GM18861 (cell line): ENCODE results near the gene PXDN.

Source experiments
- ATAC-seq: cut with Tn5 transposase; IDR thresholded peaks from one replicate; pipeline ENCODE4 v1.9.1; 2021; ENCODE audit not compliant: unreplicated experiment

The PXDN gene

DNA sequence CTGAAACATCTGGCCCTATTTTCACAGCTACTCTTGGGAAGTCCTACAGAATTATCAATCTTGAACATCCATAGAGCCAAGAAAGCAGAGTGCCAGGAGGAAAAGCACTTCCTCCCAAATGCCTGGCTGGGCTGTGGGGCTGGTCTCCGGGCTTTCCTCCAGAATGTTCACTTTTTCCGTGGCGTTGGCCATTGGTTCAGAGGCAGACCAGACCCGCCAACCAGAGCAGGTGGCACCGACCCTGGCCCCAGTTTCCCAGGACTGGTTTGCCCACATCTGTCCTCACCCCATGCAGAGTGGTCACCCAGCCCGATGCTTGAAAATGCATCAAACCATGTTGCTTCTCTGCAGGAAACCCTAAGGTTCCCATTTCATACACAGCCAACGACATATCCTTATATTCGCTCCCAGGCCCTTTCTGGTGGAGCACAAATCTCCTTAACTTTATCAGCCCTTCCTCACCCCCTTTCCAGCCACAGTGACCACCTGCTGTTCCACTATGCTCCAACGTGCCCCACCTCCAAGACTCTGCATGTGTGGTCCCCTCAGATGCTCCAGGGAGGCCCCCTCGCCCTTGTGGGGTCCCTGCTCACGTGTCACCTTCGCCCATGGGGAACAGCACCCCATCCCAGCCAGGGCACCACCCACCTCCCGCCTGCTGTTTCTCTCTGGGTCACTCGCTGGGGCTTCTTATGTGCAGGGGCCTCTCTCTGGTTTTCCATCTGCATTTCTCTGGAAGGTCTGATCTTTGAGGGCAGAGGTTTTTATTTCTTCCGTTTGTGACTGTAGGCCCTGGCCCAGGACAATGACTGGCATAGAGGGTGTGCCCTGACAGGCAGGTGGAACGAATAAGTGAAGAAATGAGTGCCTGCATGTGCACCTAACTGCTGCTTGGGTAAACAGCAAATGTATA, 92.9 kb downstream of the PXDN start:
- no peak for ATAC-seq

DNA sequence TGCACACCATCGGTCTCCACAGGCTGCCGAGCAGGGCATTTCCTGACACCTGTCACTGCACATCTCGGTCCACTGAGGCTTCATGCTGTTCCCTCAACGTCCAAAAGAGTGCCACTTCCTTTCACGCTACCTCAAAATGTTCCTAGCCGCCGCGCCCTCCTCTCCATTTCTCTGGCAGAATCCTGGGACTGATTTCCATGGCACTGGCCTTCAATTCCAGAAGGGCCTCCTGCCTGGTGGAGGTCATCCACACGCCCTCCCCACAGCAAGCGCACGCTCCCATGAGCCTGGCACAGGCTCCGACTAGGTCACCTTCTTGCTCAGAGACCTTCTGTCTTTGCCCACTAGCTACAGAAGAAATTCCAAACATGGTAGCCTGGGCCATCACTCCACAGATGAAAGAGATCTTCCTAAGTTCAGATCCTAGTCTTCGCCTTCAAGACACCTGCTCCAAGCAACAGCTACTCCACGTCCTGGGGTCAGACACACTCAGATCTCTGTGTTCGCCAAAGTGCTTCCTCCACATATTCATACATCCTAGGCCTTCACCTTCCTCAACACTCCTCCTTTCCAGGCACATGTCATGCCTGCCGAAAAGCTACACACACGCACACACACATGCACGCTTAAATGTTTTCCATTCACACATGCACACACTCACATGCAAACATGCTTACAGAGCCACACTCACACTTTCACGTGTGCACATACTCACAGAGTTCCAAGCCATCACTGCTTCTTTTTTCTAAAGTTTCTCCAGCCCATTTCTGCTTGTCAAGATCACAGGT, 94.0 kb downstream of the PXDN start:
- ATAC-seq, result no peak

DNA sequence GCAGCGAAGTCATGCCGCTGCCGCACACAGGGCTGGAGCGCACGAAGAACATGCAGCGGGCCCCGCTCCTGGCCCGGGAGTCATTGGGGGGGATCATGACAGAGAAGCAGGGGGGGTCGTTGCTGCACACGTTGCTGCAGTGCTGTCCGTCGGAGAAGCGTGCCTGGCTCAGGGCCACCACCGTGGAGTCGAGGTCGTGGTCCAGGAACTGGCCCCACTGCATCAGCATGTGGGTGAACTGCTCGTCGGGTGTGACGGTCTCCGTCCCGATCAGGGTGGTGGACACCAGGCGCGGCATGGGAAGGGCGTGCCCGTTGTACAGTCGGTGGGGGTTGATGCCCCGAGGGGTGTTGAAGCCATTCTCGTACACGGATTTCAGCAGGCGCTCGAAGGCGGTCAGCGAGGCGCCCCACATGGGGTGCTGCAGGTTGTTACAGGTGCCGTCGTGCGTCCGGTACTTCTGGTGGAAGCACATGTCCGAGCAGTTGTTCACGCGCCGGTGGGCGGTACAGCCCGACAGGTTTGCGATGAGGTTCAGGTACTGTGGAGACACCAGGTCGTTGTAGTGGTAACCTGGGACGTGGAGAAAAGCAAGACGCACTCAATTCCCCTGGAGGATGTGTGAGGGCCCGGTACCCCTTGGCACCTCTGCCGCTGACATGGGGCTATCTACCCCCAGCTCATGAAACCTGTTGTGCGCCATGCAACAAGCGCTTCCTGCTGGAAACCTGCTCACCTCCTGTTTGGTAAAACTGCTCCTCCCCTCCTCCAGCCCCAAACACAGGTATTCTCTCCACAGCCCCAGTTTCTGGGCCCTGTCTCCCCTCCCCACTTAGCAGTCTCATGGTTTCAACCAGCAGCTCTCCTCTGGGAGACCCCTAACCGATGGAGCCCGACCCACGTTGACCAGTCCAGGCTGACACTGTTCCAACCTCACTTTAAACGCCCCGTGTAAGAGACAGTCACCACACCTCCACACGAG, 94.9 kb downstream of the PXDN start:
- no peak for ATAC-seq

DNA sequence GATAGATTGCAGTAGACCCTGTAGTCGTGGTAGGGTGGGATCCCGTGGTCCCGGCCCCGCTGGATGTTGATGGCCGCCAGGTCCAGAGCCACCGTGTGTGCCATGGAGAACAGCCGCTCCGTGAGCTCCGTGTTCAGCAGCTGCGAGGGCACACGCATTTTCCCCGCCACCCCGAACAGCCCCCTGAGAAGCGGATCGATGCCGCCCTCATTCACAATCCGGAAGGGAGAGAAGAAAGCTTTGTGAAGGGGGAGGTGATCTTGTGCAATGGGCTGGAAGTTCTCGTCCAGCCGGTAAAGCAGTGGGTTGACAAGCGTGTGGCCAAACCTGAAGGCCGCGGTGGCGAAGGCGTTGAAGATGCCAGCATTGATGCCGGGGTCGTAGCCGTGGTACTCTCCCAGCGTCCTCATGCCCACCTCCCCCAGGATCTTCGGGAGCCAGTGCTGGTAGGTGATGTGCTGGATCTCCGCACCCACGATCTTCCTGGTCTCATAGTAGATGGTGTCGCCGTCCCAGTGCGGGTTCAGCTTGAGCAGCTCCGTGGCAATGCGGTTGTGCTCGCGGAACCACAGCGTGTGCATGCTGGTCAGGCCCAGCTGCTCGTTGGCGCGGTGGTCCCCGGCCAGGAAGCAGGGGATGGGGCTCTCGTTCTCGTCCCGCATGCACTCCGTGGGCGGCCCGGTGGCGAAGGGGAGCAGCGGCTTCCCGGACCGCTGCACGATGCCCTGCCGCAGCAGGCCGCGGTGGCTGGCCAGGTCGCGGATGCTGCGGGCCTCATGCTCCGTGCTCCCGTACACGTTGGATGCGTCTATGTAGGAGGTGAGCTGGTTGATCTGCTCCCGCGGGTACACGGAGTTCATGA, 95.8 kb downstream of the PXDN start:
- no peak for ATAC-seq

GRCh38 chr2:1647417-1648240, 96.7 kb downstream of the PXDN start:
- no peak for ATAC-seq

DNA sequence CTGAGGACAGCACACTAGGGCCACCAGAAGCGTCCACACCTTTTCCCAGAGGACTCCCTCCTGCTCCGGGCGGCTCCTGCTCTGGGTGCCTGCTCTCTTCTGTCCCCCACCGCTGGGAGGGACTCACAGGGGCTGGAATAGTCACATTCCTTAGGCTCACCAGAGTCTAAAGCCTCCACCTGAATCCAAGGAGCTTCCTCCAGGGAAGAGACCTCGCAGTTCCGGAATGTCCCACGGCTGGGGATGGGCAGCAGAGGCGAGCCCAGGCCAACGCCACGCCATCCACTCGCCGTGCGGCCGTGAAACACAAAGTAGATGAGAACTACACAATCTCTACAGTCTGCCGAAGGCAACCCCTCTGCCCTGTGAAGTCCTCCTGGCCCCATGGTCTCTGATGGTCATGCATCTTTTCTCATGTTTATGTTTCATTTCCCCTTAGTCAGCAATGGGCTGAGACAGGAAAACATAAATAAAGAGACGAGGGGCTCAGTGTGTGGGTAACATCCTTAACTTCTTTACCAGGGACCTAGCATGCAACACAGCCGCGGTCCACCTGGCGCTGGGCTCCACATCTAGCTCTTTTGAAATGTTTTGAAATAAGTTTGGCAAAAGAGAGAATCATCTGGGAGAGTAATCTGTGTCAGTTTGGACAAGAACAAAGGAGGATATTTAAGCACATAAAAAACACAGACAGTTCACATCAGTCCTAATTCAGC, 98.4 kb downstream of the PXDN start:
- ATAC-seq, result no peak

DNA sequence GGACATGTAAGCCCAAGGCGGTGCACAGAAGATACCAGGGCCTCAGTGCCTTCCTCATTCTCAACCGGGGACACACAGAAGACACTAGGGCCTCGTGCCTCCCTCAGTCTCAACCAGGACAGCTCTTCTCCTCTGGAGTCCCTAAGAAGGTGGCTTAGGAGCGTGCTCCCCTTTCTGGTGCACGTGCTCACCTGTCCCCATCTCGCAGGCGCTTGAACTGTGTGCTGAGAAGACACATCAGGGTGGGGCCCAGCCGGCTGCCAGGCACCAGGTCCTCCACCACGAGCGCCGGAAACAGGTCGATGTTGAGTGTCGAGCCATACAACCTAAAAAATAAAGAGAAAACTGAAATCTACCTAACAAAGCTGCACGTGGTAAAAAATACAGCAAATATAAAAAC, 99.9 kb downstream of the PXDN start:
- ATAC-seq, result no peak

- ATAC-seq, result no peak
Observed at GRCh38 chr2:1642993-1643619, 101.2 kb downstream of the PXDN start.

DNA sequence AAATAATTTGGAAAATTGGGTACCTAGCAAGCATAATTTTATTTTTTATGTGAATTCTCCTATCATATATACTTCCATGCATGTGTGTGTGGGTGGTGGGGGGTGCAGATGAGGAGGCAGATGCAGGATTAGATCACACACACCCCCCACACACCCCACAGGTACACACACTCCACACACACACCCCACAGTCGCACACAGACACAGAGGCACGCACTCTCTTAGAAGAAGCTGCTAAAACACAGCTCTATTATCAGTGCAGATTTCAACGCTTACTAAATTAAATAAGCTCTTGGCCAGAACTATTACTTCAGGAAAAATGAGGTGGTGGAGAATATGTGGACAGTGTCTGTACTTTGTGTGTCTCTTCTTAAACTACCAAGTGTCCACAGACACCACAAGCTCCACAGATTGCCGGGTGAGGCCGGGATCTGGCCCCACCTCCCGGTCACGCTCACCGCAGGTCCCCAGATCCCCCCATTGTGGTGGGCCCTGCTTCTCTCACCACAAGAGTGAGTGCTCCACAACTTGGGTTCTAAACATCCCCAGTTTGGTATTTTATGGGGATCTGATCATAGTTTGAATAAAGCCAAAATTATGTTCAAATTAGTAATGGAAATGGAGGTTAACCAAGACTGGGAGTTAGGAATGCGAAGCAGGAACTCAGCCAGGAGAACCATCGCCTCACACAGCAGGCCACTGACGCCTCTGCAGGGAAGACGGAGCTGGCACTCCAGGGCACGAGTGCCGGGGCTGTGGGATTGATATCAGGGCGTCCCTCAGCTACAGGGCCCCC, 102.1 kb downstream of the PXDN start:
- no peak for ATAC-seq

DNA sequence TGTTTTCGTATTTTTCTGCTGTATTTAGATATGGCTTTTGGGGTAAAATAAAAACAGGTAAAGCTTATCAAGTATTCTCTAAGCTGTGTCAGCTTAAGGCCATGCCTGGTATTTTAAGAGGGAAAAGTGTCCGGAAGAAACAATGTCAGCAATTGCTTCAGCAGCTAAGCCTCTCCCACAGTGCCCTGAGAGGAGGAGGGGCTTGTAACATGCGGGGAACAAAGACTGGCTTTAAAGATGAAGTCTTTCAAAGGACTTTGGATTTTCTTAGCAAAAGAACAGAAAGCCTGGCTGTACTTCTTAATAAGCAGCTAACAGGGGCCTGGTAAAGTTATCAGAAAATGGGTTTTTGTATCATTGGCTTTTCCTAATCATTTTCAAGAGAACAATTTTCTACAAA, 102.8 kb downstream of the PXDN start:
- no peak for ATAC-seq

DNA sequence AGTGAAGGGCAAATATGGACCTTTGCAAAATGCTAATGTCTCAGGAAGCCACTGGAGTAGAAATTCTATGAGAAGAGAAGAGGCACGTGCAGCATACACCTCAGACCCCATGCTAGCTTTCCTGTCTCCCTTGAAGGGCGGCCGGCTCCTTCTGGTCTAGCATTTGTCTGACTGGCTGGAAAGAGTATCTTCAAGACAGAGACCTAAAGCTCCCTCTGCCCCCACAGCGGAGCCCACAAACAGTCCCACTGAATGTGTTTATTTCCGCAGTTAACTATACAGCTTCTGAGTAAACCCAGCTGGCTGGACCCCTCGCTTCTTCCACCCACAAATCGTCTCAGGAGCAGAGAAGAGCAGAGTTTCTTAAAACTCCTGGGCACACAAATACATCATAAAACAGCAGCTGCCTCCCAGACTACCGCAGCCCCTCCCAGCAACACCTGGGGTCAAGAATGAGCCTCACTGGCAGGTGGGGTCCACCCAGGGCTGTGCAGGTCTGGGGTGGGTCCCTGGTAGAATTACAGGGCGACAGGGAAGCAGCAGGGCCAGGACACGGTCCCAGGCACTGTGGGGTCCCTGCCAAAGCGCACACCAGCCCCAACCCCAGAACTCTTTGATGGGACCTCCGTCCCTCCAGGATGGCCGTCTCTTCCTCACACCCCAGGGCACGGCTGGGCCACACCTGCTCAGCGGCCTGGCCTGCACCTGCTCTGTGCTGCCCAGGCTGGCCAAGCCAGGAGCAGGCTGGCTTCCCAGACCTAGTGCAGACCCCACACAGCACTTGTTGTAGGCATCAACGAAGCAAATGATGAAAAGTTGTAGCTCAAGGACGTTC, 103.8 kb downstream of the PXDN start:
- no peak for ATAC-seq

DNA sequence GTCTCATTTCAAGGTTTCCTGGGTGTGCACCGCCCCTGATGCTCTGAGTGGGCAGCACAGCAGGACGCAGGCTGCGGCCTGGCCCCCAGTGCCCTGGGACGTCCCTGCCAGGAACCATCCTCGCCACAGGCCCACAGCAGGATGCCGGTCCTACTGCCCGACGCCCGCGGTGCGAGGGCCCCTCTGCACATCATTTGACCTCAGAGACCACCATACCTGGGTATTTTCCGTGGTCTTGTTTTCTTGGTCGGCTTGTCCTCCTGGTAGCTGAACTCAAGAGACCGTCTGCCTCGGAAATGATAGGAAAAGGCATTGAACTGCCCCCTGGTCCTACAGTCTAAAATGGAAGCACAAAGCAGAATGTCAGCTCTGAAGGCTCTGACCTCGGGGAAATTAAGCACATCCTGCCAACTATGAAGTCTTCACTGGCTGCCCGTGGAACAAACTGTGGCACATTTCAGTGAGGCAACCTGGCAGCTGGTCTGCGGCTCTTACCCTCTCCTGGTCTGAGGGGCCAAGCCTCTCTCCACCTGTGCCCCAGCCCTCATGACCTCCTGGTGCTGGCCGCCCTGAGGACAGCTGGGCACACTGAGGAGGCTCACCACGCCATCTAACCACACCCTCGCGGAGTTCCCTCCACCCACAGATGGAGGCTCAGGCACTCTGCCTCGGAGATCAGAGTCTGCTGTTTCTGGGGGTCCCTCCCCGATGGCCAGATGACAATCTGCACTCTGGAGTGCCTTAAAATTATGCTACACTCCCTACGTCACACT, 105.0 kb downstream of the PXDN start:
- ATAC-seq, result no peak

DNA sequence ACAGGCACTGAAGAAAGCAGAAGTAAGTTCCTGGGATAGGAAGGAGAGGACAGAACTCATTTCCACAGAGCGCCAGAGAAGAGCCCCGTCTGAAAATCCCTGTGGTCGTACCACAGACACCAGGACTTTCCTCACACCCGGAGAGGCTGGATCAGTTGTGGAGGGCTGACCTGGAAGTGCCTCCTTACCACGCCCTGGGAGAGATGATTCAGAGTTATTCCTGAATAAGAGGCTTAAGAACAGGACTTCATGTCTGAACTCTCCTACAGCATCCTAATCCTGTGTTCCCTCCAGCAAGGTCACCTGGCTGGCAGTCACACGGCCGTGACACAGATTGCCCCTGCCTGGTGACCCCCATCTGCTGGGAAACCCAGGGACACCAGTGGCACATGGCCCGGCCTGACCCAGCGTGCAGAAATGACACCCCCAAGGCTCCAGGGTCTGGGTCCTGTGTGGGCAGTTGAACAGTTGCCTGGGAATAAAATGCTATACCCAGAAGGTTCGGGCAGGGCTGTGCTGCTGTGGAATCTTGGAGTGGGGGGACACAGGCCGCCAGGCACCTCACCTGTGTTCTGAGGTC, 105.9 kb downstream of the PXDN start:
- ATAC-seq, result no peak

DNA sequence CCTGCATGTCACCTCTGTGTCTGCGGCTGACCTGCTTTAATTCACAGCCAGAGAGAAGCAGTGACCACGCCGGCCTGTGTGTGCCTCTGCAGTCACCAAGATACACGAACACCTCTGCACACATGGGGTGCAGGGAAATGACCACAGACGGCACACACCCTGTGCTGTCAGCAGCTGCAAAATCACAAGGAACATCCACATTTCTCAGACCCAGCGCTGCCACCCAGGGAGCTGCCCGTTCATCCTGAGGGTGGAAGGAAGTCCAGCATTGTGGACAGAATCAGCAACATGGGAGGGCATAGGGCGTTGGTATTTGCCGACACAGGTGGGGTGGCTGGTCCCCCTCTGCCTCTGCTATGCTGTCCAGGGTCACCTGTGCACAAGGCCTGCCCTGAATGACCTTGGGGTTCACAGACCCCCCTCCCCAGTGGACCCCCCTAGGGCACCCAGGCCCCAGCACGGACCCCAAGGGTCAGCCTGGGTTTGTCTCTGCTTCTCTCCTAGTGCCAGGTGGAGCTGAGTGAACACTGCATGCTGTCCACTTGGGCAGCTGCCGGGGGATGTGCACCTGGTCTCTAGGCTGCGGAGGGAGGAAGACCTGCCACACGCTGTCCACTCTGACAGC, 107.4 kb downstream of the PXDN start:
- no peak for ATAC-seq

- ATAC-seq, result no peak
Observed at GRCh38 chr2:1635823-1636222, 108.5 kb downstream of the PXDN start.
